SJCRH30 (cell line): ENCODE measurements around the gene KRTAP10-10. TPM values are rescaled to one million over a fixed set of nuclear protein-coding genes. Genes with fewer than 3 reads are reported as not detected.
A peak's percentile ranks its signal among the peaks of the same experiment; 100 is the strongest.

Experiments
- DNase-seq, 2 experiments: peaks; one replicate each; pipeline ENCODE4 v3.0.0-alpha.2; 2015 to 2020
- H3K27ac ChIP-seq: fragments of 250-450 bp; sonication (Bioruptor Pico); 2 replicates; pipeline ENCODE4 v1.5.1; 2020; ENCODE audit warnings: mild to moderate bottlenecking, moderate library complexity
- H3K27me3 ChIP-seq: fragments of 250-450 bp; sonication (Bioruptor Pico); 2 replicates; pipeline ENCODE4 v1.5.1; 2020; ENCODE audit warnings: mild to moderate bottlenecking, moderate library complexity
- H3K36me3 ChIP-seq: fragments of 250-450 bp; sonication (Bioruptor Pico); 2 replicates; pipeline ENCODE4 v1.5.1; 2020; ENCODE audit warnings: mild to moderate bottlenecking, moderate library complexity
- H3K4me1 ChIP-seq: fragments of 250-450 bp; sonication (Bioruptor Pico); 2 replicates; pipeline ENCODE4 v1.5.1; 2020; ENCODE audit warnings: mild to moderate bottlenecking, moderate library complexity
- H3K4me3 ChIP-seq: fragments of 250-450 bp; sonication (Bioruptor Pico); 2 replicates; pipeline ENCODE4 v1.5.1; 2020; ENCODE audit warnings: mild to moderate bottlenecking, moderate library complexity
- H3K9me3 ChIP-seq: fragments of 250-450 bp; sonication (Bioruptor Pico); replicated peaks from 2 replicates; pipeline ENCODE4 v1.5.1; 2020; ENCODE audit warnings: mild to moderate bottlenecking, moderate library complexity
- total RNA-seq: library from RNA; depleted of rRNA; stranded (reverse); fragments of >200 nt; shearing (Covaris generic); gene quantifications from 2 replicates; pipeline ENCODE4 v1.2.3, GENCODE V29; 2014

The KRTAP10-10 gene
- total RNA-seq, 1 experiment from 2014 or later: not detected

- H3K9me3 ChIP-seq: no peaks in the 10 kb centered on the region; the same call in 1 of the 2 replicates
Observed at GRCh38 chr21:44647222-44647552, 10.0 kb downstream of the KRTAP10-10 start.

GRCh38 chr21:44648557-44649311 lies 11.6 kb downstream of the KRTAP10-10 start:
- H3K27me3 ChIP-seq: no peaks in the 10 kb centered on the region
- H3K9me3 ChIP-seq: no peaks in the 10 kb centered on the region; the same call in 1 of the 2 replicates
- DNase-seq: peak; percentile 41 to 42

More at GRCh38 chr21:44647222-44647552, 10.0 kb downstream of the KRTAP10-10 start:
- DNase-seq: peak; percentile 45 to 64
- Histone ChIP-seq H3K27ac (no peak overlapping the region), H3K4me3 (no peak overlapping the region), H3K27me3 (no peaks in the 10 kb centered on the region), H3K4me1 (peaks cover 19% of the 10 kb centered on the region), H3K36me3 (no peaks in the 10 kb centered on the region)

GRCh38 chr21:44649521-44650100 lies 12.5 kb downstream of the KRTAP10-10 start:
- Histone ChIP-seq H3K9me3 (no peaks in the 10 kb centered on the region), H3K36me3 (no peaks in the 10 kb centered on the region), H3K27me3 (no peaks in the 10 kb centered on the region), H3K4me1 (peaks cover 19% of the 10 kb centered on the region), H3K27ac (no peak overlapping the region), H3K4me3 (no peak overlapping the region)
- DNase-seq: no peak

More at GRCh38 chr21:44648557-44649311, 11.6 kb downstream of the KRTAP10-10 start:
- Histone ChIP-seq H3K36me3 (no peaks in the 10 kb centered on the region), H3K4me3 (no peak overlapping the region), H3K27ac (no peak overlapping the region), H3K4me1 (peaks cover 19% of the 10 kb centered on the region)

- peaks cover 19% of the 10 kb centered on the region for H3K4me1 ChIP-seq
- no peaks in the 10 kb centered on the region for H3K27me3 ChIP-seq
- no peaks in the 10 kb centered on the region for H3K36me3 ChIP-seq
- H3K4me3 ChIP-seq: no peak overlapping the region
- H3K27ac ChIP-seq: no peak overlapping the region
- DNase-seq: no peak
- no peaks in the 10 kb centered on the region for H3K9me3 ChIP-seq
Observed at GRCh38 chr21:44650265-44650972, 13.3 kb downstream of the KRTAP10-10 start.

- peaks cover 1% of the 10 kb centered on the region; the same call in 1 of the 2 replicates for H3K9me3 ChIP-seq
- H3K36me3 ChIP-seq: no peaks in the 10 kb centered on the region
- no peak overlapping the region for H3K27ac ChIP-seq
- no peak for DNase-seq
- H3K4me3 ChIP-seq: no peak overlapping the region
- H3K27me3 ChIP-seq: no peaks in the 10 kb centered on the region
- H3K4me1 ChIP-seq: peaks cover 19% of the 10 kb centered on the region
Observed at GRCh38 chr21:44650973-44651675, 14.0 kb downstream of the KRTAP10-10 start.

GRCh38 chr21:44653123-44653522 lies 16.0 kb downstream of the KRTAP10-10 start:
- peaks cover 6% of the 10 kb centered on the region; the same call in 1 of the 2 replicates for H3K9me3 ChIP-seq
- H3K4me1 ChIP-seq: peaks cover 9% of the 10 kb centered on the region; the same call in 1 of the 2 replicates
- H3K36me3 ChIP-seq: no peaks in the 10 kb centered on the region
- no peak for DNase-seq
- H3K27me3 ChIP-seq: no peaks in the 10 kb centered on the region
- no peak overlapping the region for H3K27ac ChIP-seq
- no peak overlapping the region for H3K4me3 ChIP-seq

- no peaks in the 10 kb centered on the region for H3K27me3 ChIP-seq
- H3K27ac ChIP-seq: no peak overlapping the region
- peaks cover 6% of the 10 kb centered on the region; the same call in 1 of the 2 replicates for H3K9me3 ChIP-seq
- H3K4me3 ChIP-seq: no peak overlapping the region
- no peaks in the 10 kb centered on the region for H3K36me3 ChIP-seq
- peaks cover 1% of the 10 kb centered on the region; the same call in 1 of the 2 replicates for H3K4me1 ChIP-seq
- DNase-seq: no peak
Observed at GRCh38 chr21:44653656-44654575, 16.8 kb downstream of the KRTAP10-10 start.

- no peak within 1 kb of the TSS for H3K27ac ChIP-seq
- DNase-seq: no peak
- peaks cover 6% of the 10 kb centered on the region; the same call in 1 of the 2 replicates for H3K9me3 ChIP-seq
- H3K4me1 ChIP-seq: no peaks in the 10 kb centered on the region
- H3K4me3 ChIP-seq: no peak within 1 kb of the TSS
- no peaks in the 10 kb centered on the region for H3K27me3 ChIP-seq
- H3K36me3 ChIP-seq: no peaks in the 10 kb centered on the region
Observed at GRCh38 chr21:44654576-44655175, 17.5 kb downstream of the KRTAP10-10 start, which contains the start of gene KRTAP12-4. KRTAP12-4 (minus strand) TSS chr21:44654659; CDS start chr21:44654614, 45 bp downstream.

GRCh38 chr21:44656868-44657267 lies 19.7 kb downstream of the KRTAP10-10 start:
- H3K4me3 ChIP-seq: no peak overlapping the region
- H3K27me3 ChIP-seq: no peaks in the 10 kb centered on the region
- DNase-seq: no peak
- peaks cover 6% of the 10 kb centered on the region; the same call in 1 of the 2 replicates for H3K9me3 ChIP-seq
- no peaks in the 10 kb centered on the region for H3K36me3 ChIP-seq
- no peaks in the 10 kb centered on the region for H3K4me1 ChIP-seq
- no peak overlapping the region for H3K27ac ChIP-seq

GRCh38 chr21:44657635-44658540 lies 20.7 kb downstream of the KRTAP10-10 start, which contains the start of gene KRTAP12-3:
KRTAP12-3 (plus strand) TSS chr21:44657932; CDS start chr21:44657980, 48 bp downstream.
- H3K36me3 ChIP-seq: no peaks in the 10 kb centered on the region
- H3K27ac ChIP-seq: no peak within 1 kb of the TSS
- H3K4me3 ChIP-seq: no peak within 1 kb of the TSS
- H3K4me1 ChIP-seq: no peaks in the 10 kb centered on the region
- H3K27me3 ChIP-seq: no peaks in the 10 kb centered on the region
- peaks cover 6% of the 10 kb centered on the region; the same call in 1 of the 2 replicates for H3K9me3 ChIP-seq
- DNase-seq: no peak

- DNase-seq: no peak
- Histone ChIP-seq H3K4me3 (no peak overlapping the region), H3K27me3 (no peaks in the 10 kb centered on the region)
Observed at GRCh38 chr21:44658541-44658910, 21.4 kb downstream of the KRTAP10-10 start.

GRCh38 chr21:44658913-44659595 lies 21.9 kb downstream of the KRTAP10-10 start:
- peaks cover 6% of the 10 kb centered on the region; the same call in 1 of the 2 replicates for H3K9me3 ChIP-seq
- H3K36me3 ChIP-seq: no peaks in the 10 kb centered on the region
- DNase-seq: no peak
- H3K4me1 ChIP-seq: no peaks in the 10 kb centered on the region
- no peak overlapping the region for H3K4me3 ChIP-seq
- H3K27ac ChIP-seq: no peak overlapping the region
- no peaks in the 10 kb centered on the region for H3K27me3 ChIP-seq

More at GRCh38 chr21:44658541-44658910, 21.4 kb downstream of the KRTAP10-10 start:
- Histone ChIP-seq H3K4me1 (no peaks in the 10 kb centered on the region), H3K9me3 (peaks cover 6% of the 10 kb centered on the region; the same call in 1 of the 2 replicates), H3K27ac (no peak overlapping the region), H3K36me3 (no peaks in the 10 kb centered on the region)
